ENCODE results near the gene PDE8B.

PDE8B gene

DNA sequence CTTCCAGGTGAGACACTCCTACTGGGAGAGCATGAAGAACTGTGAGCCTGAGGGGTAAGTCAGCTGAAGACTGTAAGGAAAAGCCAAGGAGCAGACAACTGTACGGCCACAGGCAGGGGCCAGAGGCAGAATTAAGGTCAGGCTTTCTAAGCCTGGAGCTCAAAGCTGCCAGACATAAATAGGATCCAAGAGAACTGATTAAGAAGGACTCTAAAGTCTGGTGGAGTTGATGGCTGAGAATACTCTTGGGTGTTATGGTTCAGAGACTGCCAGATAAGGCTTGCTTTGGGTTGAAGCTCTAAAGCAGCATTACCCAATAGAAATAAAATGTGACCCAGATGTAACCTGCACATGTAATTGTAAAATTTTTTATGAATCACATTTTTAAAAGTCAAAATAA, 12.2 kb downstream of the PDE8B start:
- H3K4me3 ChIP-seq (ENCODE audit: control insufficient read depth in 1 of 7, extremely low read depth in 1 of 7, insufficient read depth in 4 of 7, low read depth in 2 of 7, low read length in 6 of 7): no peak overlapping the region
- DNase-seq: no peak
- H3K27me3 ChIP-seq (replicated peaks in 2 of 5; ENCODE audit: control insufficient read depth in 4 of 5, insufficient read depth in 5 of 5, low read length in 4 of 5): no peaks in the 10 kb centered on the region
- no peak overlapping the region for H3K27ac ChIP-seq (ENCODE audit: insufficient read depth in 1 of 2, low read depth in 1 of 2, low read length in 2 of 2, poor library complexity in 1 of 2, severe bottlenecking in 2 of 2)
- H3K9me3 ChIP-seq (ENCODE audit: control extremely low read depth in 1 of 5, control insufficient read depth in 4 of 5, insufficient read depth in 2 of 5, low read depth in 1 of 5, low read length in 4 of 5): peaks cover 0 to 2% (median 0%) of the 10 kb centered on the region in 5 experiments
- POLR2A ChIA-PET: no interaction called here
- H3K4me1 ChIP-seq (ENCODE audit: control extremely low read depth in 1 of 4, control insufficient read depth in 4 of 4, insufficient read depth in 4 of 4, low read length in 3 of 4): no peaks in the 10 kb centered on the region
- H3K36me3 ChIP-seq (ENCODE audit: control insufficient read depth in 4 of 4, insufficient read depth in 4 of 4, low read length in 3 of 4): no peaks in the 10 kb centered on the region
- WGBS (ENCODE audit: insufficient coverage): 100% methylated on average over 1 of the region's 1 CpG
- CTCF ChIA-PET: interaction anchor here (1.4 kb wide), 1 partner anchor 79 kb away, joined by 3 read pairs; no protein-coding TSS in a partner anchor

DNA sequence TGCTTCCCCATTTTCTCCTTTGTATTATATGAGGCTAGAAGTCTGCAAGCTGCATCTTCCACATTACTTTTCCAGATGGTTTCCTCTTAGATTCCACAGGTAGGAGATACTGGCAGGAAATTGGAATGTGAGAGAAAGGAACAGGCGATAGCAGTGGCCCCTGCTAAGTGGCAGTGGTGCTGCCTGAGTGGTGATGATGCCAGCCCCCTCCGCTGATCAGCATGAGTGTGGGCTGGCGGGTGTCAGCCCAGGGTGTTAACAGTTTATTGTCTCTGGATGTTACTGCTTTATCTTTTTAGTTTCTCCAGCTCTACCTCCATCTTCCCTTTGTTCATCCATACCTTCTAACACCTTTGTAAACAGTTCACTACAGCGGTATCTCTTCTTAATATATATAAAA, 13.2 kb downstream of the PDE8B start:
- peaks cover 0 to 2% (median 0%) of the 10 kb centered on the region in 5 experiments for H3K9me3 ChIP-seq (ENCODE audit: control extremely low read depth in 1 of 5, control insufficient read depth in 4 of 5, insufficient read depth in 2 of 5, low read depth in 1 of 5, low read length in 4 of 5)
- ChIA-PET CTCF (no interaction called here), POLR2A (no interaction called here)
- no peaks in the 10 kb centered on the region for H3K4me1 ChIP-seq (ENCODE audit: control extremely low read depth in 1 of 4, control insufficient read depth in 4 of 4, insufficient read depth in 4 of 4, low read length in 3 of 4)
- no peaks in the 10 kb centered on the region for H3K27me3 ChIP-seq (replicated peaks in 2 of 5; ENCODE audit: control insufficient read depth in 4 of 5, insufficient read depth in 5 of 5, low read length in 4 of 5)
- WGBS (ENCODE audit: insufficient coverage): 100% methylated on average over 3 of the region's 4 CpGs
- H3K4me3 ChIP-seq (ENCODE audit: control insufficient read depth in 1 of 7, extremely low read depth in 1 of 7, insufficient read depth in 4 of 7, low read depth in 2 of 7, low read length in 6 of 7): no peak overlapping the region
- H3K27ac ChIP-seq (ENCODE audit: insufficient read depth in 1 of 2, low read depth in 1 of 2, low read length in 2 of 2, poor library complexity in 1 of 2, severe bottlenecking in 2 of 2): no peak overlapping the region
- DNase-seq: no peak
- H3K36me3 ChIP-seq (ENCODE audit: control insufficient read depth in 4 of 4, insufficient read depth in 4 of 4, low read length in 3 of 4): no peaks in the 10 kb centered on the region

DNA sequence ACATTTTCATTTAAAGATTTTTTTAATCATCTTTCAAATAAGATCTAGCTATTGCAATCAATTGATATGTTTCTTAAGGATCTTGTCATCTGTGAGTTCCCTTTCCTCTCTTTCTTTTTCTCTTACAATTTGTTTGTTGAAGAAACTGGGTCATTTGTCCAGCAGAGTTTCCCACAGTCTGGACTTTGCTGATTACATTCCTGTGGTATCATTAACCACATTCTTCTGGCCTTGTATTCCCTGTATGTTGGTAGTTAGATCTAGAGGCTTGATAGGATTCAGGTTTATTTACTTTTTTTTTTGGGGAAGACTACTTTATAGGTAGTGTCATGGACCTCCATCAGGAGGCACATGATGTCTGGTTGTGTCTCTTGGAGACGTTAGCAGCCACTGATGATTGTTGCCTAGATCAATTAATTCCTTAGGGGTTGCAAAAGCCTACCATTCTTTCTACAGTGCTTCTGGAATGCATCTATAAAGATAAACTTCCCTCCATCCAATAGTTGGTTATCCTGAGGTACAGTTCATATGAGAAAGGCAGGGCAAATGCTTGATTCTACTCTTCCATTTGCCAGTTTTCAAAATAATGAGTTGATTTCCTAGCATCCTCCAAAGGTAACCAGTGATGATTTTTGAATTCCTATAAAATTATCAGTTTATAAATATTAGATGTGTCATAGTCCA, 14.3 kb downstream of the PDE8B start:
- H3K27me3 ChIP-seq (replicated peaks in 2 of 5; ENCODE audit: control insufficient read depth in 4 of 5, insufficient read depth in 5 of 5, low read length in 4 of 5): no peaks in the 10 kb centered on the region
- no peaks in the 10 kb centered on the region for H3K4me1 ChIP-seq (ENCODE audit: control extremely low read depth in 1 of 4, control insufficient read depth in 4 of 4, insufficient read depth in 4 of 4, low read length in 3 of 4)
- peaks cover 0 to 5% (median 1%) of the 10 kb centered on the region in 5 experiments for H3K9me3 ChIP-seq (ENCODE audit: control extremely low read depth in 1 of 5, control insufficient read depth in 4 of 5, insufficient read depth in 2 of 5, low read depth in 1 of 5, low read length in 4 of 5)
- no peak overlapping the region for H3K4me3 ChIP-seq (ENCODE audit: control insufficient read depth in 1 of 7, extremely low read depth in 1 of 7, insufficient read depth in 4 of 7, low read depth in 2 of 7, low read length in 6 of 7)
- POLR2A ChIA-PET: no interaction called here
- no peak overlapping the region for H3K27ac ChIP-seq (ENCODE audit: insufficient read depth in 1 of 2, low read depth in 1 of 2, low read length in 2 of 2, poor library complexity in 1 of 2, severe bottlenecking in 2 of 2)
- no CpG with 5 or more reads among the region's 1 CpG for WGBS (ENCODE audit: insufficient coverage)
- CTCF ChIA-PET: no interaction called here
- no peaks in the 10 kb centered on the region for H3K36me3 ChIP-seq (ENCODE audit: control insufficient read depth in 4 of 4, insufficient read depth in 4 of 4, low read length in 3 of 4)
- no peak for DNase-seq

DNA sequence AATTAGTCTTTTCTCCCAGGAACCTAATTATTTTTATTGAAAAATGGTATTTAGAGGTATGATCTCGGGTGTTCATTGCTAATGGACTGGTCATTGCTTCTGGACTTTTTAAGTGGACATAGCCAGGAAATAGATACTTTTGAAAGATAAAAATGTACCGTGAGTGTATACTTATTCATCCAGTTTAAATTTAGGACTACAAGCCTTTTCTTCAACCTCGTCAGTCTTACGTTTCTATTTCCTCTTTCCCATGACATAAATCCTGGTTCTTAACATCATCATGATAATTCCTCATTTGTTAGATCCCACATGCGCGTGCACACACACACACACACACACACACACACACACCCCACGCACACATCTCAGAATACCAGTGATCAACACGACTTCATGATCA, 15.1 kb downstream of the PDE8B start:
- H3K4me1 ChIP-seq (ENCODE audit: control extremely low read depth in 1 of 4, control insufficient read depth in 4 of 4, insufficient read depth in 4 of 4, low read length in 3 of 4): no peaks in the 10 kb centered on the region
- 82% methylated on average over 5 of the region's 8 CpGs for WGBS (ENCODE audit: insufficient coverage)
- no peak overlapping the region for H3K27ac ChIP-seq (ENCODE audit: insufficient read depth in 1 of 2, low read depth in 1 of 2, low read length in 2 of 2, poor library complexity in 1 of 2, severe bottlenecking in 2 of 2)
- no peaks in the 10 kb centered on the region for H3K36me3 ChIP-seq (ENCODE audit: control insufficient read depth in 4 of 4, insufficient read depth in 4 of 4, low read length in 3 of 4)
- DNase-seq: no peak
- H3K9me3 ChIP-seq (ENCODE audit: control extremely low read depth in 1 of 5, control insufficient read depth in 4 of 5, insufficient read depth in 2 of 5, low read depth in 1 of 5, low read length in 4 of 5): peaks cover 0 to 6% (median 2%) of the 10 kb centered on the region in 5 experiments
- no peaks in the 10 kb centered on the region for H3K27me3 ChIP-seq (replicated peaks in 2 of 5; ENCODE audit: control insufficient read depth in 4 of 5, insufficient read depth in 5 of 5, low read length in 4 of 5)
- CTCF ChIA-PET: no interaction called here
- POLR2A ChIA-PET: no interaction called here
- H3K4me3 ChIP-seq (ENCODE audit: control insufficient read depth in 1 of 7, extremely low read depth in 1 of 7, insufficient read depth in 4 of 7, low read depth in 2 of 7, low read length in 6 of 7): no peak overlapping the region

DNA sequence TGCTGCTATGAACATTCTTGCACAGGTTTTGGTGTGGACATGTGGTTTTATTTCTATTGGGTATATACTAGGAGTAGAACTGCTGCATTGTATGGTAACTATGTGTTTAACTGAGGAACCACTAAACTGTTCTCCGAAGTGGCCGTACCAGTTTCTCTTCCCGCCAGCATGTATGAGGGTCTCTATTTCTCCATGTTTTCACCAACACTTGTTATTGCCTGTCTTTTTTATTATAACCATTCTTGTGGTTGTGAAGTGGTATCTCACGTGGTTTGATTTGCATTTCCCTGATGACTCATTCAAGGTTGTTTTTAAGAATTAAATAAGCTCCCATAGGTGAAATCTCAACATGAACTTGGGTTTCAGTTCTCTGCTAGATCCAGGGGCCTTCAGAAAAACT, 19.4 kb downstream of the PDE8B start:
- no peak overlapping the region for H3K27ac ChIP-seq (ENCODE audit: insufficient read depth in 1 of 2, low read depth in 1 of 2, low read length in 2 of 2, poor library complexity in 1 of 2, severe bottlenecking in 2 of 2)
- no peaks in the 10 kb centered on the region for H3K27me3 ChIP-seq (replicated peaks in 2 of 5; ENCODE audit: control insufficient read depth in 4 of 5, insufficient read depth in 5 of 5, low read length in 4 of 5)
- H3K4me1 ChIP-seq (ENCODE audit: control extremely low read depth in 1 of 4, control insufficient read depth in 4 of 4, insufficient read depth in 4 of 4, low read length in 3 of 4): peaks cover 11 to 26% (median 18%) of the 10 kb centered on the region in 4 experiments
- no peak overlapping the region for H3K4me3 ChIP-seq (ENCODE audit: control insufficient read depth in 1 of 7, extremely low read depth in 1 of 7, insufficient read depth in 4 of 7, low read depth in 2 of 7, low read length in 6 of 7)
- ChIA-PET POLR2A (interaction anchor here (0.5 kb wide), 1 partner anchor 1548 kb away, joined by 3 read pairs; no protein-coding TSS in a partner anchor), CTCF (interaction anchor here (1.7 kb wide), 1 partner anchor 10 kb away, joined by 4 read pairs; no protein-coding TSS in a partner anchor)
- WGBS (ENCODE audit: insufficient coverage): 100% methylated on average over 2 of the region's 4 CpGs
- DNase-seq: no peak
- H3K36me3 ChIP-seq (ENCODE audit: control insufficient read depth in 4 of 4, insufficient read depth in 4 of 4, low read length in 3 of 4): no peaks in the 10 kb centered on the region
- peaks cover 0 to 6% (median 0%) of the 10 kb centered on the region in 5 experiments for H3K9me3 ChIP-seq (ENCODE audit: control extremely low read depth in 1 of 5, control insufficient read depth in 4 of 5, insufficient read depth in 2 of 5, low read depth in 1 of 5, low read length in 4 of 5)

DNA sequence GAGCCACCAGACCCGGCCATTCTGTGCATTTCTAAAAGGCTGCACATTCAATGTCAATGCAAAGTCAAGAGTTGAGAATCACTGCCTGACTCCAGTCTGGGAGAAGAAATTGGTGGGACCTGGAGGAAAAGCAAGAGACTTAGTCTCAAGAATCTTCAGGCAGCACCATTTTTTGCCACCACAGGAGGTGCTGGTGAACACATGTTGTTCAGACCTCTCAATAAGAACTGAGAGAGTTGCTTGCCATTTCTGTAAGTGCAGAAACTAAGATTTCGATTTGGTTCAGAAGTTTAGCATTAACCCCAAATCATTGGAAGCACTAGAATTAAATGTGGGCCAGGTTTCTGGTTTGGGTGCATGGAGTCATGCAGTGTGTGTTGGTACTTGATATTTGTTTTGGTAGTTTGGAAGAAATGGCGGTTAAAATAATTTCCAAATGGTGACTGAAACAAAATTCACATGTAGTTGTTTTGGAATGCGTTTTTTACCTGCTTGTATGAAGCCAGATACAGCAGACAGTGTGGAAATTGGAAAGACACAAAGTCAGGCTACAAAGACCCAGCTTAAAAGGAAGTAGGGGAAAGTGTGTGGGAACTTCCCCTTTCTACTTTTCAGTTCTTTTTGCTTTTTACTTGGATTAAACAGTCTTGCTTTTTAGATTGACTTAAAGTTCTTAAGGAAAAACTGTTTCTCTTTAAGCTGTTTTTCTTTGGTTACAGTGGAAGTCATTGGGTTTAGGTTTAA, 20.4 kb downstream of the PDE8B start:
- Histone ChIP-seq H3K27ac (ENCODE audit: insufficient read depth in 1 of 2, low read depth in 1 of 2, low read length in 2 of 2, poor library complexity in 1 of 2, severe bottlenecking in 2 of 2) (no peak overlapping the region), H3K4me3 (ENCODE audit: control insufficient read depth in 1 of 7, extremely low read depth in 1 of 7, insufficient read depth in 4 of 7, low read depth in 2 of 7, low read length in 6 of 7) (peak overlapping the region in 5 of 7 experiments; percentile 5 to 46 (median 28)), H3K9me3 (ENCODE audit: control extremely low read depth in 1 of 5, control insufficient read depth in 4 of 5, insufficient read depth in 2 of 5, low read depth in 1 of 5, low read length in 4 of 5) (peaks cover 0 to 6% (median 0%) of the 10 kb centered on the region in 5 experiments), H3K36me3 (ENCODE audit: control insufficient read depth in 4 of 4, insufficient read depth in 4 of 4, low read length in 3 of 4) (no peaks in the 10 kb centered on the region), H3K27me3 (replicated peaks in 2 of 5; ENCODE audit: control insufficient read depth in 4 of 5, insufficient read depth in 5 of 5, low read length in 4 of 5) (no peaks in the 10 kb centered on the region), H3K4me1 (ENCODE audit: control extremely low read depth in 1 of 4, control insufficient read depth in 4 of 4, insufficient read depth in 4 of 4, low read length in 3 of 4) (peaks cover 11 to 26% (median 18%) of the 10 kb centered on the region in 4 experiments)
- WGBS (ENCODE audit: insufficient coverage): 77% methylated on average over 4 of the region's 4 CpGs
- POLR2A ChIA-PET: no interaction called here
- DNase-seq: peak in 2 of 3 donors; percentile 69 to 76
- CTCF ChIA-PET: interaction anchor here (0.8 to 1.7 kb wide), 4 partner anchors 9 to 12 kb away, joined by 3 to 6 read pairs (median 4); no protein-coding TSS in a partner anchor

Measured in common myeloid progenitor, CD34-positive (primary cell).